Dendritic cell treated with granulocyte-macrophage colony-stimulating factor and Interleukin-4, amounts not matched to agents 40 ng/mL and 50 ng/mL, for 4 days (primary cell): ENCODE measurements around the gene LILRA6.
A peak's percentile ranks its signal among the peaks of the same experiment; 100 is the strongest.

ENCODE experiments used
- H3K27ac Mint-ChIP-seq: one replicate; pipeline ENCODE4 v1.8.0; 2022; ENCODE audit warnings: mild to moderate bottlenecking, mixed read lengths
- H3K27me3 Mint-ChIP-seq: one replicate; pipeline ENCODE4 v1.8.0; 2022; ENCODE audit warnings: mild to moderate bottlenecking, mixed read lengths
- H3K36me3 Mint-ChIP-seq: one replicate; pipeline ENCODE4 v1.8.0; 2022; ENCODE audit warnings: low read depth, mixed read lengths
- H3K4me1 Mint-ChIP-seq: one replicate; pipeline ENCODE4 v1.8.0; 2022; ENCODE audit warnings: low read depth, mixed read lengths
- H3K4me3 Mint-ChIP-seq: one replicate; pipeline ENCODE4 v1.8.0; 2022; ENCODE audit warnings: mild to moderate bottlenecking, moderate library complexity, mixed read lengths
- H3K9me3 Mint-ChIP-seq: one replicate; pipeline ENCODE4 v1.8.0; 2022; ENCODE audit warnings: mixed read lengths
- intact Hi-C: fragments of 100-400 bp; cut with micrococcal nuclease; formaldehyde crosslinking; loops from one replicate; pipeline ENCODE4 v1.15.0; 2022

The LILRA6 gene

GRCh38 chr19:54189145-54189734 lies 53.4 kb downstream of the LILRA6 start, which contains the start of gene MBOAT7:
TSS of gene MBOAT7 (minus strand) at chr19:54189580. CDS start at chr19:54188508, 1,072 bp downstream.
- Mint-ChIP-seq H3K36me3 (peaks cover 67% of the 10 kb centered on the region), H3K4me3 (peak within 1 kb of the TSS; percentile 77), H3K4me1 (peaks cover 46% of the 10 kb centered on the region), H3K27ac (peak within 1 kb of the TSS; percentile 97), H3K27me3 (no peaks in the 10 kb centered on the region), H3K9me3 (no peaks in the 10 kb centered on the region)
- intact Hi-C loops = no loop called here

GRCh38 chr19:54188215-54188871 lies 54.2 kb downstream of the LILRA6 start:
- Mint-ChIP-seq H3K27me3 (no peaks in the 10 kb centered on the region), H3K4me1 (peaks cover 53% of the 10 kb centered on the region), H3K4me3 (peak overlapping the region; percentile 77), H3K27ac (peak overlapping the region; percentile 97), H3K9me3 (no peaks in the 10 kb centered on the region), H3K36me3 (peaks cover 69% of the 10 kb centered on the region)
- intact Hi-C loops = no loop called here

- Mint-ChIP-seq H3K27ac (peak overlapping the region; percentile 97), H3K9me3 (no peaks in the 10 kb centered on the region)
Observed at GRCh38 chr19:54186934-54187381, 55.6 kb downstream of the LILRA6 start.

More at GRCh38 chr19:54186934-54187381, 55.6 kb downstream of the LILRA6 start:
- H3K36me3 Mint-ChIP-seq = peaks cover 66% of the 10 kb centered on the region
- intact Hi-C loops = no loop called here
- H3K4me1 Mint-ChIP-seq = peaks cover 40% of the 10 kb centered on the region
- no peak overlapping the region for H3K4me3 Mint-ChIP-seq
- H3K27me3 Mint-ChIP-seq = no peaks in the 10 kb centered on the region
